Tibial nerve (tissue), 4 donors: ENCODE measurements around the gene SPTLC2. TPM values are rescaled to one million over a fixed set of nuclear protein-coding genes. Genes with fewer than 3 reads are reported as not detected.

Experiments
- DNase-seq, 2 donors: peaks; one replicate each; pipeline ENCODE4 v3.0.0-alpha.2; 2019; ENCODE audit warnings: low spot score in 2 of 2
- H3K27ac ChIP-seq, 4 donors: fragments of 200-600 bp; sonication (generic) in 3 of 4; one replicate each; pipeline ENCODE4 v1.5.1; 2017 to 2019; ENCODE audit warnings: mild to moderate bottlenecking in 1 of 4
- H3K27me3 ChIP-seq, 2 donors: fragments of 200-600 bp; sonication (generic) in 1 of 2; one replicate each; pipeline versions ENCODE4 v1.5.1 to v1.6.0; 2017 to 2019
- H3K36me3 ChIP-seq, 3 donors: fragments of 200-600 bp; sonication (generic); one replicate each; pipeline ENCODE4 v1.5.1; 2018 to 2019
- H3K4me1 ChIP-seq, 4 donors: fragments of 200-600 bp; sonication (generic) in 3 of 4; one replicate each; pipeline ENCODE4 v1.5.1; 2017 to 2019
- H3K4me3 ChIP-seq, 4 donors: fragments of 200-600 bp; sonication (generic) in 3 of 4; one replicate each; pipeline ENCODE4 v1.5.1; 2017 to 2019; ENCODE audit warnings: mild to moderate bottlenecking in 1 of 4, moderate library complexity in 1 of 4
- H3K9me3 ChIP-seq, 4 donors: fragments of 200-600 bp; sonication (generic) in 3 of 4; one replicate each; pipeline ENCODE4 v1.5.1; 2017 to 2019
- EP300 ChIP-seq, 2 donors: sonication (generic); formaldehyde crosslinking; IDR thresholded peaks; one replicate each; pipeline ENCODE4 v1.6.1; 2017; ENCODE audit warnings: antibody characterized with exemption in 2 of 2, mild to moderate bottlenecking in 1 of 2
- POLR2A ChIP-seq, 2 donors: fragments of 450-650 bp; IDR thresholded peaks; one replicate each; pipeline ENCODE4 v1.6.1; 2017; ENCODE audit warnings: antibody characterized with exemption in 2 of 2, mild to moderate bottlenecking in 2 of 2, moderate library complexity in 2 of 2
- WGBS, 2 donors: methylation state at CpG; one replicate each; pipeline ENCODE4 v1.1.5; 2018; 5-methylcytosine and 5-hydroxymethylcytosine counted together
- total RNA-seq, 4 donors: library from RNA; depleted of rRNA; stranded (reverse); fragments of >200 nt; gene quantifications; one replicate each; pipeline ENCODE4 v1.1.0, GENCODE V29; 2016
- TF ChIP-seq, protein P1 (sequence below), 5 experiments: fragments of 200-600 bp in 3 of 5; fragments of 450-650 bp in 2 of 5; sonication (generic) in 3 of 5; IDR thresholded peaks; one replicate each; pipeline ENCODE4 v1.5.1; 2016 to 2019; ENCODE audit warnings: antibody characterized with exemption in 5 of 5, mild to moderate bottlenecking in 3 of 5, moderate library complexity in 2 of 5

SPTLC2 gene
- total RNA-seq, 4 donors from 2014 or later, result 25.5 to 45.2 (median 29.7) TPM

DNA sequence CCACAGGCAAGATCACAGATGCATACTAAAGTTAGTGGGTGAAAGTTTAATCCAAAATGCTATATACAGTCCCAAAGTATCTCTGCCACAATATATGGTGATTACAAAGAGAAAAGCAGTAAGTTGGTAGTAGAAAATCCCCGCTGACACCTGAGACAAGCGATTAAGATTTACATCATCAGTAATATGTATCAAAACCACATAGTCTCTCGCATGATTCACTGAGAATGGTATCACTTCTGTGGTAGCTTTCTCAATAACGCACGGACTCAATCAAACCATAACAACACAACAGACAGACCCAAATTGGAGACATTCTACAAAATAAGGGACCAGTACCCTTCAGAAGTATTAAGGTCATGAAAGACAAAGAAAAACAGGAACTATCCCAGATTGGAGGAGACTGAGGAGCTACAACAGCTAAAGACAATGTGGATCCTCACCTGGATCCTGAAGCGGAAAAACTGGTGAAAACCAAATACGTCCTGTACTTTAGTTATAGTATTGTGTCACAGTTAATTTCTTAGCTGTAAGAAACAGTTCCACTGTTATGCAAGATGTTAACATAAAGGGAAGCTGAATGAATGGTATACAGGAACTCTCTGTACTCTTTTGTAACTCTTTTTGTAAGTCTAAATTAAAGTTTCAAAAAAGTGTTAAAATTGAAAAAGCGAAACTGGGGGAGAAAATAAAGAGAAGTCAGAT lies 51.0 kb downstream of the SPTLC2 start:
- WGBS, 2 donors, result 67 to 75% methylated on average over 8 of the region's 8 CpGs

GRCh38 chr14:77562681-77563080 lies 53.8 kb downstream of the SPTLC2 start:
- WGBS, 2 donors, result 76 to 78% methylated on average over 4 of the region's 4 CpGs
- TF ChIP-seq EP300 (IDR thresholded peaks at IDR 0.05), result no peak
- Histone ChIP-seq H3K9me3 (no peaks in the 10 kb centered on the region), H3K27me3 (no peaks in the 10 kb centered on the region), H3K36me3 (peaks cover 0 to 49% (median 0%) of the 10 kb centered on the region in 3 donors), H3K27ac (no peak overlapping the region), H3K4me3 (no peak overlapping the region), H3K4me1 (peaks cover 0 to 20% (median 0%) of the 10 kb centered on the region in 4 donors)
- DNase-seq, result no peak

More for the DNA sequence above, 51.0 kb downstream of the SPTLC2 start:
- peaks cover 0 to 21% (median 0%) of the 10 kb centered on the region in 4 donors for H3K4me1 ChIP-seq
- TF ChIP-seq EP300 (IDR thresholded peaks at IDR 0.05), result peak; percentile 51 to 75
- TF ChIP-seq POLR2A (IDR thresholded peaks at IDR 0.05), result no peak
- TF ChIP-seq, protein P1, sequence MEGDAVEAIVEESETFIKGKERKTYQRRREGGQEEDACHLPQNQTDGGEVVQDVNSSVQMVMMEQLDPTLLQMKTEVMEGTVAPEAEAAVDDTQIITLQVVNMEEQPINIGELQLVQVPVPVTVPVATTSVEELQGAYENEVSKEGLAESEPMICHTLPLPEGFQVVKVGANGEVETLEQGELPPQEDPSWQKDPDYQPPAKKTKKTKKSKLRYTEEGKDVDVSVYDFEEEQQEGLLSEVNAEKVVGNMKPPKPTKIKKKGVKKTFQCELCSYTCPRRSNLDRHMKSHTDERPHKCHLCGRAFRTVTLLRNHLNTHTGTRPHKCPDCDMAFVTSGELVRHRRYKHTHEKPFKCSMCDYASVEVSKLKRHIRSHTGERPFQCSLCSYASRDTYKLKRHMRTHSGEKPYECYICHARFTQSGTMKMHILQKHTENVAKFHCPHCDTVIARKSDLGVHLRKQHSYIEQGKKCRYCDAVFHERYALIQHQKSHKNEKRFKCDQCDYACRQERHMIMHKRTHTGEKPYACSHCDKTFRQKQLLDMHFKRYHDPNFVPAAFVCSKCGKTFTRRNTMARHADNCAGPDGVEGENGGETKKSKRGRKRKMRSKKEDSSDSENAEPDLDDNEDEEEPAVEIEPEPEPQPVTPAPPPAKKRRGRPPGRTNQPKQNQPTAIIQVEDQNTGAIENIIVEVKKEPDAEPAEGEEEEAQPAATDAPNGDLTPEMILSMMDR (IDR thresholded peaks at IDR 0.05), result no peak
- H3K27ac ChIP-seq, result peak overlapping the region in 2 of 4 donors; percentile 49 to 66
- H3K9me3 ChIP-seq, result no peaks in the 10 kb centered on the region
- peaks cover 0 to 30% (median 0%) of the 10 kb centered on the region in 3 donors for H3K36me3 ChIP-seq
- no peak overlapping the region for H3K4me3 ChIP-seq
- H3K27me3 ChIP-seq, result no peaks in the 10 kb centered on the region
- no peak for DNase-seq

- TF ChIP-seq, protein P1 (IDR thresholded peaks at IDR 0.05), result no peak
- no peak for TF ChIP-seq POLR2A (IDR thresholded peaks at IDR 0.05)
- no peak for TF ChIP-seq EP300 (IDR thresholded peaks at IDR 0.05)
- no peaks in the 10 kb centered on the region for H3K27me3 ChIP-seq
- no peaks in the 10 kb centered on the region for H3K9me3 ChIP-seq
- peaks cover 0 to 48% (median 0%) of the 10 kb centered on the region in 3 donors for H3K36me3 ChIP-seq
- no peak overlapping the region for H3K27ac ChIP-seq
- peaks cover 0 to 24% (median 0%) of the 10 kb centered on the region in 4 donors for H3K4me1 ChIP-seq
- DNase-seq, result no peak
- H3K4me3 ChIP-seq, result no peak overlapping the region
- WGBS, 2 donors, result 88 to 90% methylated on average over 5 of the region's 5 CpGs
Measured at GRCh38 chr14:77561881-77562280, 54.6 kb downstream of the SPTLC2 start.

DNA sequence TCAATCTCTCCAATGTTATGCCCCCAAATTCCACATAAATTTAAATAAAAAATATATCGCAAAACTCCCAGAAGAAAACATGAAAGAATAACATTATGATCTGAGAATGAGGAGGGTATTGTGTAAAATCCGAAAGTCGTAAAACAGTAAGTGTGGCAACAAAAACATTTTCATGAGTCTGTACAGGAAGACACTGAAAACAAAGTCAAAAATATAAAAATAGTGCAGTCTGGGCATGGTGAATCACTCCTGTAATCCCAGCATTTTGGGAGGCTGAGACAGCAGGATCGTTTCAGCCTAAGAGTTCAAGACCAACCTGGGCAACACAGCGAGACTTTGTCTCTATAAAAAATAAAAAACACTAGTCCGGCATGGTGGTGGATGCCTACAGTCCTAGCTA lies 57.1 kb downstream of the SPTLC2 start:
- TF ChIP-seq POLR2A (IDR thresholded peaks at IDR 0.05) (no peak), EP300 (IDR thresholded peaks at IDR 0.05) (no peak)
- TF ChIP-seq, protein P1 (IDR thresholded peaks at IDR 0.05), result no peak
- DNase-seq, result no peak
- Histone ChIP-seq H3K4me3 (no peak overlapping the region), H3K9me3 (no peaks in the 10 kb centered on the region), H3K27ac (no peak overlapping the region), H3K4me1 (peaks cover 0 to 26% (median 8%) of the 10 kb centered on the region in 4 donors), H3K27me3 (no peaks in the 10 kb centered on the region), H3K36me3 (peaks cover 0 to 59% (median 0%) of the 10 kb centered on the region in 3 donors)
- 90 to 95% methylated on average over 6 of the region's 6 CpGs for WGBS, 2 donors

- no peaks in the 10 kb centered on the region for H3K9me3 ChIP-seq
- peaks cover 0 to 30% (median 8%) of the 10 kb centered on the region in 4 donors for H3K4me1 ChIP-seq
- H3K4me3 ChIP-seq, result no peak overlapping the region
- TF ChIP-seq, protein P1 (IDR thresholded peaks at IDR 0.05), result no peak
- TF ChIP-seq EP300 (IDR thresholded peaks at IDR 0.05) (no peak), POLR2A (IDR thresholded peaks at IDR 0.05) (no peak)
- WGBS, 2 donors, result 77 to 82% methylated on average over 10 of the region's 10 CpGs
- peaks cover 0 to 52% (median 0%) of the 10 kb centered on the region in 3 donors for H3K36me3 ChIP-seq
- no peaks in the 10 kb centered on the region for H3K27me3 ChIP-seq
- no peak for DNase-seq
- H3K27ac ChIP-seq, result peak overlapping the region in 1 of 4 donors; percentile 23
Measured at GRCh38 chr14:77557391-77557790, 59.0 kb downstream of the SPTLC2 start.
